ENCODE measurements around the gene OPA1. TPM values are rescaled to one million over a fixed set of nuclear protein-coding genes. Genes with fewer than 3 reads are reported as not detected.

The OPA1 gene
- total RNA-seq, 4 donors from 2014 or later: 33.0 to 57.4 (median 39.4) TPM

GRCh38 chr3:193719735-193720134 is 126.7 kb downstream of the OPA1 start:
- intact Hi-C loops (cut with DNase I; ENCODE audit: low total_unique reads): no loop called here
- H3K4me3 ChIP-seq (ENCODE audit: low read depth, poor library complexity, severe bottlenecking): no peak overlapping the region
- WGBS, 2 donors: 79 to 93% methylated on average over 7 of the region's 7 CpGs
- TF ChIP-seq CTCF (IDR thresholded peaks at IDR 0.05): no peak
- TF ChIP-seq POLR2A (IDR thresholded peaks at IDR 0.05): no peak
- DNase-seq (ENCODE audit: low spot score in 2 of 2): no peak

- no peak for TF ChIP-seq POLR2A (IDR thresholded peaks at IDR 0.05)
- no peak for TF ChIP-seq CTCF (IDR thresholded peaks at IDR 0.05)
- 95 to 96% methylated on average over 3 of the region's 3 CpGs for WGBS, 2 donors
- no peak overlapping the region for H3K4me3 ChIP-seq (ENCODE audit: low read depth, poor library complexity, severe bottlenecking)
- intact Hi-C loops (cut with DNase I; ENCODE audit: low total_unique reads): no loop called here
- no peak for DNase-seq (ENCODE audit: low spot score in 2 of 2)
These were observed 127.2 kb downstream of the OPA1 start for GRCh38 chr3:193720169-193720568.

GRCh38 chr3:193722566-193722965 is 129.6 kb downstream of the OPA1 start:
- DNase-seq (ENCODE audit: low spot score in 2 of 2): no peak
- WGBS, 2 donors: 85 to 86% methylated on average over 3 of the region's 3 CpGs
- TF ChIP-seq POLR2A (IDR thresholded peaks at IDR 0.05): no peak
- TF ChIP-seq CTCF (IDR thresholded peaks at IDR 0.05): no peak
- intact Hi-C loops (cut with DNase I; ENCODE audit: low total_unique reads): no loop called here
- no peak overlapping the region for H3K4me3 ChIP-seq (ENCODE audit: low read depth, poor library complexity, severe bottlenecking)

- no peak for DNase-seq (ENCODE audit: low spot score in 2 of 2)
- 66 to 80% methylated on average over 6 of the region's 6 CpGs for WGBS, 2 donors
- no peak overlapping the region for H3K4me3 ChIP-seq (ENCODE audit: low read depth, poor library complexity, severe bottlenecking)
- intact Hi-C loops (cut with DNase I; ENCODE audit: low total_unique reads): no loop called here
- TF ChIP-seq CTCF (IDR thresholded peaks at IDR 0.05) (no peak), POLR2A (IDR thresholded peaks at IDR 0.05) (no peak)
These were observed 134.1 kb downstream of the OPA1 start for GRCh38 chr3:193727089-193727488.

- 87% methylated on average over 7 of the region's 7 CpGs for WGBS, 2 donors
- H3K4me3 ChIP-seq (ENCODE audit: low read depth, poor library complexity, severe bottlenecking): no peak overlapping the region
- intact Hi-C loops (cut with DNase I; ENCODE audit: low total_unique reads): no loop called here
- TF ChIP-seq CTCF (IDR thresholded peaks at IDR 0.05) (no peak), POLR2A (IDR thresholded peaks at IDR 0.05) (no peak)
- no peak for DNase-seq (ENCODE audit: low spot score in 2 of 2)
These were observed 135.6 kb downstream of the OPA1 start for GRCh38 chr3:193728429-193729087.

- intact Hi-C loops (cut with DNase I; ENCODE audit: low total_unique reads): no loop called here
- TF ChIP-seq POLR2A (IDR thresholded peaks at IDR 0.05): no peak
- no peak for TF ChIP-seq CTCF (IDR thresholded peaks at IDR 0.05)
- DNase-seq (ENCODE audit: low spot score in 2 of 2): no peak
- no peak overlapping the region for H3K4me3 ChIP-seq (ENCODE audit: low read depth, poor library complexity, severe bottlenecking)
- WGBS, 2 donors: 87 to 89% methylated on average over 6 of the region's 6 CpGs
These were observed 136.1 kb downstream of the OPA1 start for GRCh38 chr3:193729088-193729465.
